ENCODE measurements around the gene VRK1. TPM values are rescaled to one million over a fixed set of nuclear protein-coding genes. Genes with fewer than 3 reads are reported as not detected.
A peak's percentile ranks its signal among the peaks of the same experiment; 100 is the strongest.

Gene VRK1
- total and polyA plus RNA-seq, 2 of the 4 experiments (the other 2 are of a cell fraction): 14.2 to 19.9 TPM

DNA sequence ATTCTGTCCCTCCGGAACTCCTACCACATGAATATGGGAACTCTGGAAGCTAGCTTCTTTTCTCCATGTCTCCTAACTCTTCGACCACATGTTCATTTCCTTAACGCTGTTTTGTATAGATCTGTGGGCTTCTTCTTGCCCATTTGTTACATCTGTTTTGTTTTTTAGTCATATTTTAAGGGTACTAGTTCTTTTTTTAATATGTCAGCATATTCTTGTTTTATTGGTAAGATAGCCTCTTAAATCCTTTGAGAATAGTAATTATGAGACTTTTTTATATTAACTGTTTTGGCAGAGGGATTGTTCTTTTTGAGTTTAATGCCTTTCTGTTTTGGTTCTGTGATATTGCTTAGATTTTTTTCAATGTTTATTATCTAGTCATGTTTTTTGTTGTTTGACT is 70.5 kb downstream of the VRK1 start:
- Histone ChIP-seq H3K36me3 (ENCODE audit: control insufficient read depth, insufficient read depth, low read length) (no peaks in the 10 kb centered on the region), H4K8ac (ENCODE audit: low read depth in 2 of 2, low read length in 2 of 2) (no peak overlapping the region), H4K20me1 (ENCODE audit: insufficient read depth, low read length) (no peaks in the 10 kb centered on the region), H3K9me1 (ENCODE audit: insufficient read depth, low read length) (no peaks in the 10 kb centered on the region), H3K14ac (replicated peaks; ENCODE audit: low read depth, low read length) (no peak overlapping the region), H2AK9ac (replicated peaks; ENCODE audit: low read depth, low read length, poor library complexity) (no peak overlapping the region), H3K18ac (ENCODE audit: low read depth, low read length) (no peak overlapping the region), H3K9ac (ENCODE audit: low read depth, low read length) (no peak overlapping the region), H2BK15ac (ENCODE audit: low read depth, low read length) (no peak overlapping the region), H2BK120ac (ENCODE audit: low read depth, low read length) (no peak overlapping the region), H2BK20ac (ENCODE audit: low read depth, low read length) (no peak overlapping the region), H3K27me3 (ENCODE audit: control insufficient read depth, insufficient read depth, low read length) (no peaks in the 10 kb centered on the region), H2AK5ac (ENCODE audit: low read depth, low read length) (no peak overlapping the region), H3K79me1 (ENCODE audit: low read depth in 1 of 2, low read length in 2 of 2) (no peaks in the 10 kb centered on the region; a peak in 1 of 4 replicates), H3K9me3 (ENCODE audit: control insufficient read depth, insufficient read depth, low read length) (no peaks in the 10 kb centered on the region), H3K4ac (ENCODE audit: low read depth, low read length) (no peak overlapping the region), H3K4me1 (ENCODE audit: control insufficient read depth, insufficient read depth, low read length) (no peaks in the 10 kb centered on the region), H4K5ac (ENCODE audit: low read depth, low read length) (no peak overlapping the region), H2BK5ac (ENCODE audit: low read depth, low read length, poor library complexity, severe bottlenecking) (no peak overlapping the region), H3K4me3 (ENCODE audit: insufficient read depth, low read depth, low read length) (no peak overlapping the region), H3K56ac (ENCODE audit: extremely low read depth, insufficient read depth, low read length) (no peak overlapping the region), H3K4me2 (ENCODE audit: low read depth, low read length) (no peak overlapping the region), H3K23ac (ENCODE audit: low read depth, low read length) (no peak overlapping the region), H3K27ac (ENCODE audit: insufficient read depth, low read length) (no peak overlapping the region), H4K91ac (ENCODE audit: insufficient read depth, low read depth, low read length) (no peak overlapping the region), H2AFZ (replicated peaks; ENCODE audit: low read length, poor library complexity) (no peak overlapping the region)
- ATAC-seq (ENCODE audit: low read depth): no peak
- in situ Hi-C loops (cut with MboI; ENCODE audit: low sequenced_read_pairs): no loop called here
- intact Hi-C loops (cut with micrococcal nuclease): no loop called here
- POLR2A ChIA-PET (ENCODE audit: unreplicated experiment): no interaction called here
- BruUV-seq (replicated peaks): no TSS peak
- CTCF ChIA-PET: interaction anchor here (0.8 to 1.2 kb wide), 2 partner anchors 15 to 17 kb away, joined by 3 read pairs; no protein-coding TSS in a partner anchor
- no CpG with 5 or more reads among the region's 3 CpGs for WGBS, 2 experiments (ENCODE audit: extremely low coverage in 2 of 2, insufficient read length in 1 of 2)
- DNase-seq: no peak
- TF ChIP-seq MAFK (IDR thresholded peaks at IDR 0.05; ENCODE audit: low read depth, low read length) (peak; percentile 77), MXI1 (IDR thresholded peaks at IDR 0.05; ENCODE audit: borderline replicate concordance, low read depth, low read length) (no peak)
- dilution Hi-C loops (cut with HindIII; ENCODE audit: low sequenced_read_pairs, unreplicated experiment): no loop called here
